Measurements from ENCODE around the gene YIF1B.

YIF1B gene

DNA sequence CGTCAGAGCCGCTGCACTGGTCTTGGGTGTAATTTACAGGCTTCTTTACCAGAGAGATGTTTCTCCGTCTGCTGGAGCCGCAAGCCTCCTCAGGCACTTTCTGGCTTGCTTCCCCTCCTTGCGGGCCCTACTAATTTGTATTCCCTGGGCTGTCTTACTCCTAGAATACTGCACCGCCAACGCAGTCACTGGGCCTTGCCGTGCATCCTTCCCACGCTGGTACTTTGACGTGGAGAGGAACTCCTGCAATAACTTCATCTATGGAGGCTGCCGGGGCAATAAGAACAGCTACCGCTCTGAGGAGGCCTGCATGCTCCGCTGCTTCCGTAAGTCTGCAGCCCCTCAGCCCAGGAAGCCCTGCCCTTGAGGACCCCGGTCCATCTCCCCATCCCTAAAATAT is 25.8 kb downstream of the YIF1B start:
- Histone ChIP-seq H3K27ac (ENCODE audit: low read length) (no peak overlapping the region), H3K4me2 (ENCODE audit: insufficient read depth, low read length) (no peak overlapping the region), H3K9ac (ENCODE audit: low read depth, low read length) (no peak overlapping the region), H3K36me3 (ENCODE audit: insufficient read depth, low read length) (no peaks in the 10 kb centered on the region), H3K4me3 (ENCODE audit: low read depth in 1 of 2, low read length in 2 of 2) (no peak overlapping the region), H3K79me2 (ENCODE audit: insufficient read depth, low read length) (no peaks in the 10 kb centered on the region), H2AFZ (ENCODE audit: low read depth, low read length) (no peak overlapping the region), H3K4me1 (ENCODE audit: insufficient read depth, low read length) (no peaks in the 10 kb centered on the region), H4K20me1 (ENCODE audit: insufficient read depth, low read length) (no peaks in the 10 kb centered on the region), H3K27me3 (ENCODE audit: insufficient read depth, low read length, poor library complexity) (no peaks in the 10 kb centered on the region), H3K9me3 (ENCODE audit: insufficient read depth, low read length, severe bottlenecking) (no peaks in the 10 kb centered on the region)
- TF ChIP-seq EZH2 (IDR thresholded peaks at IDR 0.05; ENCODE audit: borderline replicate concordance, low read depth, low read length, severe bottlenecking) (no peak), CTCF (IDR thresholded peaks at IDR 0.05; ENCODE audit: borderline replicate concordance, extremely low read depth, low read length, poor library complexity, severe bottlenecking) (no peak)
- DNase-seq (no peak), ATAC-seq (ENCODE audit: insufficient read depth, low read depth) (no peak)

DNA sequence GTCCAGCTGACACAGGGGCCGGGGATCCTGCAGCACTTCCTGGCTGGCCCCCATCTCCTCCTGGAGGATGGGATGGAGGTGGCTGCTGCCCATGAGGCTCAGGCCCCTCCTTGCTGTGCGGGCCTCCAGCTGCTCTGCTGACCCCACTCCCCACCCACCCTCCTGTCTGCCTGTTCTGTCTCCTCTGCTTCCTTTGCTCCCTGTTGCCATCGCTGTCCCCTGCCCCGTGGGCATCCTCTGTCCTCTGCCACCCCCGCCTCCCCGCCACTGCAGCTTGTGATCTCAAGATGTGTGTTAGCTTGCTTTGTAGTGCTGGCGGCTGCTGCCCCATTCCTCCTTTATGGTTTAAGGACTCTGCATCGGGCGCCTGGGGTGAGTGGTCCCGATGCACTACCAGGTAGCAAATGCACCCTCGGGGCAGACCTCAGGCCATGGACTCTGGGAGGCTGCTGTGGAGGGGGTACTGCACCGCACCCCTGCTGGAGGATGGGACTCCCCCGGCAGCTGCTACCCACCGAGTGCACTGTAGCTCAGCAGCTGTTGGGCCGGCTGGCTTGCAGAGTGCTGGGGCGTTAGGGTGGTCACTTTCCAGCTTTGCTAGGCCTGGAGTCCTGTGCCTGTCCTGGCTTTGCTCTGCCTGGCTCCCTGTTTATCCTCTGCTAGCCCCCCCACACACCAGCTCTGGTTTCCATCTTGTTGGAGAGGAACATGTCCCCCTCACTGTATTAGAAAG is 27.5 kb downstream of the YIF1B start:
- Histone ChIP-seq H3K4me2 (ENCODE audit: insufficient read depth, low read length) (no peak overlapping the region), H3K27ac (ENCODE audit: low read length) (no peak overlapping the region), H2AFZ (ENCODE audit: low read depth, low read length) (no peak overlapping the region), H3K4me1 (ENCODE audit: insufficient read depth, low read length) (no peaks in the 10 kb centered on the region), H3K79me2 (ENCODE audit: insufficient read depth, low read length) (no peaks in the 10 kb centered on the region), H4K20me1 (ENCODE audit: insufficient read depth, low read length) (no peaks in the 10 kb centered on the region), H3K9ac (ENCODE audit: low read depth, low read length) (no peak overlapping the region), H3K4me3 (ENCODE audit: low read depth in 1 of 2, low read length in 2 of 2) (no peak overlapping the region), H3K9me3 (ENCODE audit: insufficient read depth, low read length, severe bottlenecking) (no peaks in the 10 kb centered on the region), H3K36me3 (ENCODE audit: insufficient read depth, low read length) (no peaks in the 10 kb centered on the region), H3K27me3 (ENCODE audit: insufficient read depth, low read length, poor library complexity) (no peaks in the 10 kb centered on the region)
- ATAC-seq (ENCODE audit: insufficient read depth, low read depth) = no peak
- TF ChIP-seq EZH2 (IDR thresholded peaks at IDR 0.05; ENCODE audit: borderline replicate concordance, low read depth, low read length, severe bottlenecking) (no peak), CTCF (IDR thresholded peaks at IDR 0.05; ENCODE audit: borderline replicate concordance, extremely low read depth, low read length, poor library complexity, severe bottlenecking) (no peak)
- DNase-seq = no peak

GRCh38 chr19:38287604-38288003 is 28.1 kb downstream of the YIF1B start:
- Histone ChIP-seq H3K9me3 (ENCODE audit: insufficient read depth, low read length, severe bottlenecking) (no peaks in the 10 kb centered on the region), H3K4me1 (ENCODE audit: insufficient read depth, low read length) (no peaks in the 10 kb centered on the region), H3K4me2 (ENCODE audit: insufficient read depth, low read length) (no peak overlapping the region), H3K27ac (ENCODE audit: low read length) (no peak overlapping the region), H3K36me3 (ENCODE audit: insufficient read depth, low read length) (no peaks in the 10 kb centered on the region), H3K27me3 (ENCODE audit: insufficient read depth, low read length, poor library complexity) (no peaks in the 10 kb centered on the region), H3K79me2 (ENCODE audit: insufficient read depth, low read length) (no peaks in the 10 kb centered on the region), H2AFZ (ENCODE audit: low read depth, low read length) (no peak overlapping the region), H4K20me1 (ENCODE audit: insufficient read depth, low read length) (no peaks in the 10 kb centered on the region), H3K4me3 (ENCODE audit: low read depth in 1 of 2, low read length in 2 of 2) (no peak overlapping the region), H3K9ac (ENCODE audit: low read depth, low read length) (no peak overlapping the region)
- TF ChIP-seq CTCF (IDR thresholded peaks at IDR 0.05; ENCODE audit: borderline replicate concordance, extremely low read depth, low read length, poor library complexity, severe bottlenecking) (no peak), EZH2 (IDR thresholded peaks at IDR 0.05; ENCODE audit: borderline replicate concordance, low read depth, low read length, severe bottlenecking) (no peak)
- DNase-seq (no peak), ATAC-seq (ENCODE audit: insufficient read depth, low read depth) (no peak)

Measured in DND-41 (cell line).